Activated T-cell treated with anti-CD3 and anti-CD28 coated beads for 1 hour (primary cell): ENCODE data around the gene DMD.

Experiments
- DNase-seq: peaks from one replicate; pipeline ENCODE4 v3.0.0-alpha.2; 2020; ENCODE audit warnings: low read depth

Gene DMD

GRCh38 chrX:33041141-33041540, 170.2 kb downstream of the DMD start:
- DNase-seq, result no peak

- DNase-seq, result no peak
Measured at GRCh38 chrX:33032700-33033099, 178.6 kb downstream of the DMD start.

GRCh38 chrX:33014949-33015348, 196.4 kb downstream of the DMD start:
- DNase-seq, result no peak

- no peak for DNase-seq
Measured at GRCh38 chrX:33014086-33014485, 197.3 kb downstream of the DMD start.

- no peak for DNase-seq
Measured at GRCh38 chrX:33001107-33001506, 210.2 kb downstream of the DMD start.

GRCh38 chrX:32998776-32999175, 212.6 kb downstream of the DMD start:
- no peak for DNase-seq

GRCh38 chrX:32995427-32995826, 215.9 kb downstream of the DMD start:
- no peak for DNase-seq

- no peak for DNase-seq
Measured at GRCh38 chrX:32987142-32987541, 224.2 kb downstream of the DMD start.

- no peak for DNase-seq
Measured at GRCh38 chrX:32985544-32985943, 225.8 kb downstream of the DMD start.

GRCh38 chrX:32966821-32967355, 244.5 kb downstream of the DMD start:
- no peak for DNase-seq

- no peak for DNase-seq
Measured at GRCh38 chrX:32954125-32954524, 257.2 kb downstream of the DMD start.

- DNase-seq, result no peak
Measured at GRCh38 chrX:32948130-32948529, 263.2 kb downstream of the DMD start.

- DNase-seq, result no peak
Measured at GRCh38 chrX:32937043-32937442, 274.3 kb downstream of the DMD start.

GRCh38 chrX:32933548-32933947, 277.8 kb downstream of the DMD start:
- DNase-seq, result no peak

- DNase-seq, result no peak
Measured at GRCh38 chrX:32929040-32929439, 282.3 kb downstream of the DMD start.

GRCh38 chrX:32896088-32896487, 315.3 kb downstream of the DMD start:
- DNase-seq, result no peak

- DNase-seq, result no peak
Measured at GRCh38 chrX:32894679-32895078, 316.7 kb downstream of the DMD start.

GRCh38 chrX:32893751-32894150, 317.6 kb downstream of the DMD start:
- DNase-seq, result no peak

GRCh38 chrX:32877592-32877991, 333.8 kb downstream of the DMD start:
- DNase-seq, result no peak

- no peak for DNase-seq
Measured at GRCh38 chrX:32874839-32875238, 336.5 kb downstream of the DMD start.

GRCh38 chrX:32873786-32874185, 337.6 kb downstream of the DMD start:
- DNase-seq, result no peak

- no peak for DNase-seq
Measured at GRCh38 chrX:32871636-32872035, 339.7 kb downstream of the DMD start.

GRCh38 chrX:32868524-32868895, 342.8 kb downstream of the DMD start:
- DNase-seq, result no peak

- DNase-seq, result no peak
Measured at GRCh38 chrX:32867781-32868523, 343.4 kb downstream of the DMD start.
